Tibial nerve (tissue), 4 donors: ENCODE data around the gene ZNF521. TPM values are rescaled to one million over a fixed set of nuclear protein-coding genes. Genes with fewer than 3 reads are reported as not detected.

Experiments
- DNase-seq, 2 donors: peaks; one replicate each; pipeline ENCODE4 v3.0.0-alpha.2; 2019; ENCODE audit warnings: low spot score in 2 of 2
- H3K27ac ChIP-seq, 4 donors: fragments of 200-600 bp; sonication (generic) in 3 of 4; one replicate each; pipeline ENCODE4 v1.5.1; 2017 to 2019; ENCODE audit warnings: mild to moderate bottlenecking in 1 of 4
- H3K27me3 ChIP-seq, 2 donors: fragments of 200-600 bp; sonication (generic) in 1 of 2; one replicate each; pipeline versions ENCODE4 v1.5.1 to v1.6.0; 2017 to 2019
- H3K36me3 ChIP-seq, 3 donors: fragments of 200-600 bp; sonication (generic); one replicate each; pipeline ENCODE4 v1.5.1; 2018 to 2019
- H3K4me1 ChIP-seq, 4 donors: fragments of 200-600 bp; sonication (generic) in 3 of 4; one replicate each; pipeline ENCODE4 v1.5.1; 2017 to 2019
- H3K4me3 ChIP-seq, 4 donors: fragments of 200-600 bp; sonication (generic) in 3 of 4; one replicate each; pipeline ENCODE4 v1.5.1; 2017 to 2019; ENCODE audit warnings: mild to moderate bottlenecking in 1 of 4, moderate library complexity in 1 of 4
- H3K9me3 ChIP-seq, 4 donors: fragments of 200-600 bp; sonication (generic) in 3 of 4; one replicate each; pipeline ENCODE4 v1.5.1; 2017 to 2019
- EP300 ChIP-seq, 2 donors: sonication (generic); formaldehyde crosslinking; IDR thresholded peaks; one replicate each; pipeline ENCODE4 v1.6.1; 2017; ENCODE audit warnings: antibody characterized with exemption in 2 of 2, mild to moderate bottlenecking in 1 of 2
- POLR2A ChIP-seq, 2 donors: fragments of 450-650 bp; IDR thresholded peaks; one replicate each; pipeline ENCODE4 v1.6.1; 2017; ENCODE audit warnings: antibody characterized with exemption in 2 of 2, mild to moderate bottlenecking in 2 of 2, moderate library complexity in 2 of 2
- WGBS, 2 donors: methylation state at CpG; one replicate each; pipeline ENCODE4 v1.1.5; 2018; 5-methylcytosine and 5-hydroxymethylcytosine counted together
- total RNA-seq, 4 donors: library from RNA; depleted of rRNA; stranded (reverse); fragments of >200 nt; gene quantifications; one replicate each; pipeline ENCODE4 v1.1.0, GENCODE V29; 2016
- TF ChIP-seq, protein P1 (sequence below), 5 experiments: fragments of 200-600 bp in 3 of 5; fragments of 450-650 bp in 2 of 5; sonication (generic) in 3 of 5; IDR thresholded peaks; one replicate each; pipeline ENCODE4 v1.5.1; 2016 to 2019; ENCODE audit warnings: antibody characterized with exemption in 5 of 5, mild to moderate bottlenecking in 3 of 5, moderate library complexity in 2 of 5

ZNF521 gene
- total RNA-seq, 4 donors from 2014 or later = 32.7 to 66.3 (median 43.4) TPM

DNA sequence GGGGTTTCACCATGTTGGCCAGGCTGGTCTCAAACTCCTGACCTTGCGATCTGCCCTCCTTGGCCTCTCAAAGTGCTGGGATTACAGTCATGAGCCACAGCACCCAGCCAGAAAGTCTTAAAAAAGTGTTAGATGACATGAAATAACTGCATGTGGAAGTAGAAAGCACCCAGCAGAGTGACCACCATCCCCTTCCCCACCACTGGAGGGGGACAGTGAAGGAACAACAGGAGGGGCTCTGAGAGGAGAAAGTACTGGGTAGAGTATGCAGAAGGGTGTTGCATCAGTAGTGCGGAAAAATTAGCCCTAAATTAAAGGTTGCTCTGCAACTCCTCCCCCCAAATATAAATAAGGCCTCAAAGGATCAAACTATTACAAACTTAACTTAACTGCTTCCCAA lies 230.5 kb downstream of the ZNF521 start:
- TF ChIP-seq POLR2A (IDR thresholded peaks at IDR 0.05) (no peak), EP300 (IDR thresholded peaks at IDR 0.05) (no peak)
- TF ChIP-seq, protein P1, sequence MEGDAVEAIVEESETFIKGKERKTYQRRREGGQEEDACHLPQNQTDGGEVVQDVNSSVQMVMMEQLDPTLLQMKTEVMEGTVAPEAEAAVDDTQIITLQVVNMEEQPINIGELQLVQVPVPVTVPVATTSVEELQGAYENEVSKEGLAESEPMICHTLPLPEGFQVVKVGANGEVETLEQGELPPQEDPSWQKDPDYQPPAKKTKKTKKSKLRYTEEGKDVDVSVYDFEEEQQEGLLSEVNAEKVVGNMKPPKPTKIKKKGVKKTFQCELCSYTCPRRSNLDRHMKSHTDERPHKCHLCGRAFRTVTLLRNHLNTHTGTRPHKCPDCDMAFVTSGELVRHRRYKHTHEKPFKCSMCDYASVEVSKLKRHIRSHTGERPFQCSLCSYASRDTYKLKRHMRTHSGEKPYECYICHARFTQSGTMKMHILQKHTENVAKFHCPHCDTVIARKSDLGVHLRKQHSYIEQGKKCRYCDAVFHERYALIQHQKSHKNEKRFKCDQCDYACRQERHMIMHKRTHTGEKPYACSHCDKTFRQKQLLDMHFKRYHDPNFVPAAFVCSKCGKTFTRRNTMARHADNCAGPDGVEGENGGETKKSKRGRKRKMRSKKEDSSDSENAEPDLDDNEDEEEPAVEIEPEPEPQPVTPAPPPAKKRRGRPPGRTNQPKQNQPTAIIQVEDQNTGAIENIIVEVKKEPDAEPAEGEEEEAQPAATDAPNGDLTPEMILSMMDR (IDR thresholded peaks at IDR 0.05) = no peak
- Histone ChIP-seq H3K9me3 (peaks cover 0 to 16% (median 3%) of the 10 kb centered on the region in 4 donors), H3K36me3 (no peaks in the 10 kb centered on the region), H3K4me1 (no peaks in the 10 kb centered on the region), H3K4me3 (no peak overlapping the region), H3K27me3 (no peaks in the 10 kb centered on the region), H3K27ac (no peak overlapping the region)
- no peak for DNase-seq
- WGBS, 2 donors = 97 to 98% methylated on average over 2 of the region's 2 CpGs

DNA sequence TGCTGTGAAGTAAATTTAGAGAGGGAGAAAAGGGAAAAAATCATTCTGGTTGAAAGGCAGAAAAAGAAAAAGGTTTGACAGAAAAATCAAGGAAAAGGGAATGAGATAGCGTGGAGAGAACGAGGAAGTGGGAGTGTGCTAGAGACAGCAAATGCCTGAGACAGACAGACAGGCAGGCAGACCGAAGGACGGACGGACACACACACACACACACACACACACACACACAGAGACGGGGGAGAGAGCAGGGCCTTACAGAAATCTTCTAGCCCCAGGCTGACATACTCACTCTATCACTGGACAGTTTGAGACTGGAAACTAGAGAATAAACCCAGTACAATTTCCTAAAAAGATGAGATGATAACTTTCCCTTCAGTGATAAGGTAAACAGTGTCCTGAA lies 238.4 kb downstream of the ZNF521 start:
- no peak overlapping the region for H3K27ac ChIP-seq
- no peaks in the 10 kb centered on the region for H3K36me3 ChIP-seq
- no peak overlapping the region for H3K4me3 ChIP-seq
- H3K9me3 ChIP-seq = peaks cover 0 to 16% (median 3%) of the 10 kb centered on the region in 4 donors
- WGBS, 2 donors = 65 to 68% methylated on average over 5 to 6 of the region's 6 CpGs
- no peak for DNase-seq
- TF ChIP-seq POLR2A (IDR thresholded peaks at IDR 0.05) (no peak), EP300 (IDR thresholded peaks at IDR 0.05) (no peak)
- TF ChIP-seq, protein P1 (IDR thresholded peaks at IDR 0.05) = no peak
- H3K4me1 ChIP-seq = no peaks in the 10 kb centered on the region
- H3K27me3 ChIP-seq = no peaks in the 10 kb centered on the region

DNA sequence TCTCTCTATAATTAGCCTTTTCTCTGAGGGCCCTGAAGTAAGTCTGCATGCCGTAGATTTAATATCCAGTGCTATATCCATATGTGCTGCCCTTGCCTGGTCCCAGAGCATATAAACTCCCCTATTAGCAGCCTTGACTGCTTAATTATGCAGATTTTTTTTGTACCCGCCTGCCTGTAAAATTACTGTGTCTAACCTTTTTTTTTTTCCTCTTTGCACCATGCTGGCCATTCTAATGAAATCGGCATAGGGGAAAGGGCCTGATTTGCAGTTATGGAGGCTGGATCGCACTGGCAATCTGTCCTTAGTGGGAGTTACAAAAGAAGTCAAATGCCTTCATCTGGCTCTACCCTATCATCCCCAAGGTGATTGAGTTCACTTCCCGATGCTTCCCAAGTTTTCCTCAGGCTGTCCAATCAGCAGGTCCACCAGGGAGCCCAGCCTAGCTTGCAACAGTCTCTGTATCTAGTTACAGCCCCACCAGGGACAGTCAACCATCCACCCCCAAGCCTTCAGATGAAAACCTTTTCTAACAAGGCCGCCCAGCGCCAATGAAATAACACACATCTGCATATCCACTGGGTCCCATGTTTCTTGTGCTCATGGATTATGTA lies 239.0 kb downstream of the ZNF521 start:
- no peaks in the 10 kb centered on the region for H3K27me3 ChIP-seq
- H3K4me3 ChIP-seq = no peak overlapping the region
- WGBS, 2 donors = 92 to 93% methylated on average over 7 of the region's 7 CpGs
- no peaks in the 10 kb centered on the region for H3K4me1 ChIP-seq
- no peaks in the 10 kb centered on the region for H3K36me3 ChIP-seq
- H3K27ac ChIP-seq = no peak overlapping the region
- TF ChIP-seq, protein P1 (IDR thresholded peaks at IDR 0.05) = no peak
- no peak for TF ChIP-seq EP300 (IDR thresholded peaks at IDR 0.05)
- DNase-seq = no peak
- peaks cover 0 to 10% (median 3%) of the 10 kb centered on the region in 4 donors for H3K9me3 ChIP-seq

DNA sequence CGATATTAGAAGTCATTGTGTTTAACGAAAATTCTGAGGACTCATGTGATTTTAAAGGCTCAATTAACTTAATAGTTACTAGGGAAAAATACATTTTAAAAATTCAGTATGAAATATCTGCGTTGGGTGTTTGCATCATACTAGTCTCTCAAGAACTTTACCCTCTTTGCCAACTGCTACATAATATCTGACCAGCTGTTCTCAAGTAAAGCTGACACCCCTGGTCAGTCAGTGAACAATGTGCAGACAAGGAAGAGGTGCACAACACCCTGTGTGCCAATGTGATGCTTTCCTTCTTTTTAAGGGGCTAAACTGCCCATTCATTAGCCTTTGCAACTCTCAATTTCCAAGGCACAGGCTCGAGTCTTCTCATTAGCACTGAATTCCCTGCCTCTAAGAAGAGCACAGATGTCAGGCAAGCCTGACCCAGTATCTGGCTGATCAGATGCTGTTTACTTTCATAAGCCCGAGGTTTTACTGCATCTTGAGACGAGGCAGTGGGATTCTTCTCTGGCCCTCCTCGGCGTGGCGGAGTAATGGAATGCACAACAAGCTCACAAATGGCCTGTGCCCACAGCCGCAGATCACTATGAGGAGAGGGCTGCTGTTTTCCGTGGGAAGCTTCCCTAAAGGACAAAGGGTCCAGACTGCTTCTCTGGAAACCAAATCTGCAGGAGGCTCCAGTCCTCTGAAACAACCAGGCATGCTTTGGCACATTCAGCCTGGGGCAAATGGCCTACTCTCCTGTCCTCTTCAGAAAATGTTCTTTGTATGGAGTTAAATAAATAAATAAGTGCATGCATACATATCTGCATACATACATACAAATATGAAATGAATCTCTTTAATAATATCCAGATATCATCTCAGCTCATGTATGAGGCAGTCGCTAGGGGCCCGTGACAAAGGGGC lies 240.3 kb downstream of the ZNF521 start:
- DNase-seq = no peak
- WGBS, 2 donors = 77 to 78% methylated on average over 13 of the region's 13 CpGs
- Histone ChIP-seq H3K36me3 (no peaks in the 10 kb centered on the region), H3K27me3 (no peaks in the 10 kb centered on the region), H3K4me3 (no peak overlapping the region), H3K4me1 (no peaks in the 10 kb centered on the region), H3K9me3 (no peaks in the 10 kb centered on the region), H3K27ac (no peak overlapping the region)
- TF ChIP-seq POLR2A (IDR thresholded peaks at IDR 0.05) = no peak
- TF ChIP-seq EP300 (IDR thresholded peaks at IDR 0.05) = no peak
- TF ChIP-seq, protein P1 (IDR thresholded peaks at IDR 0.05) = no peak

DNA sequence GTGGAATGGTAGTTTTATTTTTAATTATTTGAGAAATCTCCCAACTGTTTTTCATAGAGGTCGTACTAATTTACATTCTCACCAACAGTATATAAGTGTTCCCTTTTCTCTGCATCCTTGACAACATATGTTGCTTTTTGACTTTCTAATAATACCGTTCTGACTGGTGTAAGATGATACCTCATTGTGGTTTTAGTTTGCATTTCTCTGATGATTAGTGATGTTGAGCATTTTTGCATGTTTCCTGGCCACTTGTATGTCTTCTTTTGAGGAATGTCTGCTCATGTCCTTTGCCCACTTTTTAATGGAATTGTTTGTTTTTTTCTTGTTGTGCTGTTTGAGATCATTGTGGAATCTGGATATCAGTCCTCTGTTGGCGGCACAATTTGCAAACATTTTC lies 242.5 kb downstream of the ZNF521 start:
- Histone ChIP-seq H3K9me3 (no peaks in the 10 kb centered on the region), H3K4me3 (no peak overlapping the region), H3K27me3 (no peaks in the 10 kb centered on the region), H3K36me3 (no peaks in the 10 kb centered on the region), H3K4me1 (no peaks in the 10 kb centered on the region), H3K27ac (no peak overlapping the region)
- 71 to 98% methylated on average over 3 of the region's 3 CpGs for WGBS, 2 donors
- TF ChIP-seq POLR2A (IDR thresholded peaks at IDR 0.05) (no peak), EP300 (IDR thresholded peaks at IDR 0.05) (no peak)
- TF ChIP-seq, protein P1 (IDR thresholded peaks at IDR 0.05) = no peak
- no peak for DNase-seq
